ENCODE data around the gene TREML2.

GRCh38 chr6:41161380-41161779, 39.6 kb downstream of the TREML2 start:
- TF ChIP-seq CTCF (IDR thresholded peaks at IDR 0.05) (no peak), POLR2A (IDR thresholded peaks at IDR 0.05) (no peak)
